ENCODE data around the gene SLC18A3. TPM values are rescaled to one million over a fixed set of nuclear protein-coding genes. Genes with fewer than 3 reads are reported as not detected.

Gene SLC18A3
- polyA plus RNA-seq, 1 experiment, result not detected

DNA sequence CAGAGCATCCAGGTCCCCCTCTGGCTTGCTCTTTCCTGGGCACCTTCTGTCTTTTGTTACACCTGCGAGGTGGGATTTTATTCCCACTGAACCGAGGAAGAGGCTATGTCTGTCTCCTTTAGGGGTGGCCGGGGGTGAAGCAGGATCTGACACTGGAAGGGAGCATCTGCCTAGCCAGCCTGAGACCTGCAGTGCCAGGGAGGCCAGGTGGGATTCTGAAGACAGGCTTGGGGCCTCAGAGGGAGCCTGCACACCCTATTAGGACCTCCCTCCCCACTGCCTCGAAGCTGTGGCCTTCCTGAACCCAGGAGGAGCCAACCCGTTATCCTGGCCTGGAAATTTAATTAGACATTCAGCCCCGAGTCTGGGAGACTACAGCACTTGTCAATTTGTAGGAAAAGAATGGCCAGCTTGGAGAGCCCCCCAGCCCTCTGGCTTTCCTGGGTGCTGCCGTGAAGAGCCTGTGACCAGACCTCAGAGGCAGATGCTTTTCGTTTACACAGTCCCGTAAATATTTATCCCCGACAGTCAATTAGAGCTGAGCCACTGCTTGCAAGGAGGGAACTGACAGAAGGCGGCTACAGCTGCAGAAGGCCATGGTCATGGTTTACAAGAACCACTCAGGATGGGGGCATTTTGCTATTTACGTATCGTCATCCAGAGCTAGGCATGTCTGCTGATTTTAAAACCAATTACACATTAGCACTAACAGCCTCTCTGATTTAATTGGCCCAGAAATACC, 23.4 kb downstream of the SLC18A3 start:
- DNase-seq (ENCODE audit: low read depth, low spot score), result no peak
- H3K27me3 ChIP-seq (ENCODE audit: control insufficient read depth, insufficient read depth, low read length), result peaks cover 14% of the 10 kb centered on the region
- POLR2A ChIA-PET, result no interaction called here
- no peak overlapping the region for H3K4me3 ChIP-seq (ENCODE audit: low read depth, low read length)
- TF ChIP-seq, protein P1, sequence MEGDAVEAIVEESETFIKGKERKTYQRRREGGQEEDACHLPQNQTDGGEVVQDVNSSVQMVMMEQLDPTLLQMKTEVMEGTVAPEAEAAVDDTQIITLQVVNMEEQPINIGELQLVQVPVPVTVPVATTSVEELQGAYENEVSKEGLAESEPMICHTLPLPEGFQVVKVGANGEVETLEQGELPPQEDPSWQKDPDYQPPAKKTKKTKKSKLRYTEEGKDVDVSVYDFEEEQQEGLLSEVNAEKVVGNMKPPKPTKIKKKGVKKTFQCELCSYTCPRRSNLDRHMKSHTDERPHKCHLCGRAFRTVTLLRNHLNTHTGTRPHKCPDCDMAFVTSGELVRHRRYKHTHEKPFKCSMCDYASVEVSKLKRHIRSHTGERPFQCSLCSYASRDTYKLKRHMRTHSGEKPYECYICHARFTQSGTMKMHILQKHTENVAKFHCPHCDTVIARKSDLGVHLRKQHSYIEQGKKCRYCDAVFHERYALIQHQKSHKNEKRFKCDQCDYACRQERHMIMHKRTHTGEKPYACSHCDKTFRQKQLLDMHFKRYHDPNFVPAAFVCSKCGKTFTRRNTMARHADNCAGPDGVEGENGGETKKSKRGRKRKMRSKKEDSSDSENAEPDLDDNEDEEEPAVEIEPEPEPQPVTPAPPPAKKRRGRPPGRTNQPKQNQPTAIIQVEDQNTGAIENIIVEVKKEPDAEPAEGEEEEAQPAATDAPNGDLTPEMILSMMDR (IDR thresholded peaks at IDR 0.05; ENCODE audit: low read depth, low read length), result no peak
- H3K9me3 ChIP-seq (ENCODE audit: control insufficient read depth, insufficient read depth, low read length), result no peaks in the 10 kb centered on the region
- no peak overlapping the region for H3K27ac ChIP-seq (ENCODE audit: low read depth, low read length)
- CTCF ChIA-PET, result no interaction called here

DNA sequence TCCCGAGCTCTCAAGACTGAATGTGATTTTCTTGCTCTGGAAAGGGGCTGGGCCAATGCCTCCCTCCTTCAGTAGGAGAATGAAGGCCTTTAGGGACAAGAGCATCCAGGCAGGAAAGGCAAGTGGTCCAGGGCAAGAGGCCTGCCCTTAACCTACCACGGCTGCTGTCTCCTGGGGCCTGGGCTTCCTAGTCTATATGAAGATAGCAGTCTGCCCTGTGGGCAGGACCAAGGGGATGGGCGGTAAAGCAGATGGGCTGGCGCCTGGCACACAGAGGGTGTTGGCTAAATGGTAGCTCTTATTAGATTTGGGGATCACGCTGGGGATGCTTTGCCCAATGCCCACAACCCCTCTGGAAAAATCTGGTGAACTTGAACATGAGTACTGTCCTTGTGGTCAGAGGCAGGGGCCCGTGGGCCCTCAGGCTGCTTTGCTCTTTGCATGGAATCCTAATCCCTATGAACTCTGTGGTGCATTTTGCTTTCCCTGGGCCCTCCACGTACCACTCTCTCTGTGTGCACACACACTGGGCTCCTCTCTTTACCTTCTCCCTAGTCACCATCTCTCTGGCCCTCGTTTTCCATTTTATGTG, 24.1 kb downstream of the SLC18A3 start:
- ChIA-PET POLR2A (no interaction called here), CTCF (no interaction called here)
- Histone ChIP-seq H3K4me3 (ENCODE audit: low read depth, low read length) (no peak overlapping the region), H3K9me3 (ENCODE audit: control insufficient read depth, insufficient read depth, low read length) (no peaks in the 10 kb centered on the region), H3K27me3 (ENCODE audit: control insufficient read depth, insufficient read depth, low read length) (peaks cover 16% of the 10 kb centered on the region), H3K27ac (ENCODE audit: low read depth, low read length) (no peak overlapping the region)
- TF ChIP-seq, protein P1 (IDR thresholded peaks at IDR 0.05; ENCODE audit: low read depth, low read length), result no peak
- no peak for DNase-seq (ENCODE audit: low read depth, low spot score)

DNA sequence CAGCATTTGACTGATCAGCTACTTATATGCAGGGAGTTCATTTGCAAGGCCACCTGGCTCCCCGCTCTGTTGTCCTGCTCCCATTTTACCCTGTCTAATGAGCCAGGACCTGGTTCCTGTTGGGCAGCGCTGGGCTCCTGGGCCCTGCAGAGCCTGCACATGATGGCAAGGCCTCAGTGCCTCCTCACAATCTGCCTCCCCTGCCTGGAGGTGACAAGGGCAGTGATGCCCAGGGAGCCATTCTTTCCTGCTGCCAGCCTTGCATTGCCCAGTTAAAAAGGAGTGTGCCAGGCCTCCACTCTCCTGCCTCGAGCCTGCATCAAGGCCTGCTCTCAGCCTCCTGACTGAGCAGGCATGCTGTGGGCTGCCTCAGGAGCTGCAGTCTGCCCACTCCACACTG, 32.2 kb downstream of the SLC18A3 start:
- Histone ChIP-seq H3K9me3 (ENCODE audit: control insufficient read depth, insufficient read depth, low read length) (no peaks in the 10 kb centered on the region; the same call in 1 of the 2 replicates), H3K27me3 (ENCODE audit: control insufficient read depth, insufficient read depth, low read length) (peaks cover 12% of the 10 kb centered on the region), H3K4me3 (ENCODE audit: low read depth, low read length) (no peak overlapping the region), H3K27ac (ENCODE audit: low read depth, low read length) (no peak overlapping the region)
- ChIA-PET POLR2A (no interaction called here), CTCF (no interaction called here)
- TF ChIP-seq, protein P1 (IDR thresholded peaks at IDR 0.05; ENCODE audit: low read depth, low read length), result no peak
- DNase-seq (ENCODE audit: low read depth, low spot score), result no peak

DNA sequence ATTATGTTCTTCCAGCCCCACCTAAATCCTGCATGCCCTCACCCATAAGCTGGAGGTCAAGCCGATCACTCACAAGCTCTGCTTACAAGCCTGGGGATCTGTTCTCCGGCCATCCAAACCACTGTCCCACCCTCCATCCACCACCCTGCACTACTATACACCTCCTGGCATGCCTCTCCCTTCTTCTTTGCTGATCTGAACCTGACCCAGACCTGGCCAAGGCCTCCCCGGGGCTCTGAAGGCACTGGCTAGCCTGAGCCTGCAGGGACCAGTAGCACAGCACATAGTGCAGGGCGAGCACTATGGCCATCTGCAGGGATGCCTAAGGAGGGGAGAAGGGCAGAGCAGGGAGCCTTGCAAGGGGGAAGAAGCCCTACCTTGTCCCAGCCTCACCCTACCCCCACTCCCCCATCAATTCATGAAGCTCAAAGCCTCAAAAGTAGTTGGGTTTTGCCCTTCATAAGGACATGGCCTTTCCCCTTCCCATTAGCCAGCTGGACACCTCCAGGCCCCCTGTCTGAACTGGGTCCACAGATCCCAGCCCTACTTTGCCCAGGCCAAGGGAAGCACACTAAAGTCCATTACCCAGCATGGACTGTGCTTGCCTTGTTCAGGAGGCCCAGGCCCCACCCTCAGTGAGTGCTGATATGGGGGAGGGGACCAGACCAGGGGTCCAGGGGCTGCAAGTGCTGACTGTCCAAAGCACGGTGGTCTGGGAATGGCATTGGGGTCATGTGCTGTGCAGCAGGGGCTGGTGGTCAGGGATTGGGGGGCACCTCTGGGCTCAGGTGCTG, 33.3 kb downstream of the SLC18A3 start:
- DNase-seq (ENCODE audit: low read depth, low spot score), result no peak
- no peaks in the 10 kb centered on the region; the same call in 1 of the 2 replicates for H3K9me3 ChIP-seq (ENCODE audit: control insufficient read depth, insufficient read depth, low read length)
- TF ChIP-seq, protein P1 (IDR thresholded peaks at IDR 0.05; ENCODE audit: low read depth, low read length), result no peak
- ChIA-PET CTCF (no interaction called here), POLR2A (no interaction called here)
- H3K4me3 ChIP-seq (ENCODE audit: low read depth, low read length), result no peak overlapping the region
- H3K27me3 ChIP-seq (ENCODE audit: control insufficient read depth, insufficient read depth, low read length), result peaks cover 12% of the 10 kb centered on the region
- H3K27ac ChIP-seq (ENCODE audit: low read depth, low read length), result no peak overlapping the region
